ENCODE measurements around the gene ARFGAP2. TPM values are rescaled to one million over a fixed set of nuclear protein-coding genes. Genes with fewer than 3 reads are reported as not detected.
A peak's percentile ranks its signal among the peaks of the same experiment; 100 is the strongest.

Gene ARFGAP2
- polyA plus RNA-seq, 4 donors, result 53.0 to 73.1 (median 64.4) TPM

DNA sequence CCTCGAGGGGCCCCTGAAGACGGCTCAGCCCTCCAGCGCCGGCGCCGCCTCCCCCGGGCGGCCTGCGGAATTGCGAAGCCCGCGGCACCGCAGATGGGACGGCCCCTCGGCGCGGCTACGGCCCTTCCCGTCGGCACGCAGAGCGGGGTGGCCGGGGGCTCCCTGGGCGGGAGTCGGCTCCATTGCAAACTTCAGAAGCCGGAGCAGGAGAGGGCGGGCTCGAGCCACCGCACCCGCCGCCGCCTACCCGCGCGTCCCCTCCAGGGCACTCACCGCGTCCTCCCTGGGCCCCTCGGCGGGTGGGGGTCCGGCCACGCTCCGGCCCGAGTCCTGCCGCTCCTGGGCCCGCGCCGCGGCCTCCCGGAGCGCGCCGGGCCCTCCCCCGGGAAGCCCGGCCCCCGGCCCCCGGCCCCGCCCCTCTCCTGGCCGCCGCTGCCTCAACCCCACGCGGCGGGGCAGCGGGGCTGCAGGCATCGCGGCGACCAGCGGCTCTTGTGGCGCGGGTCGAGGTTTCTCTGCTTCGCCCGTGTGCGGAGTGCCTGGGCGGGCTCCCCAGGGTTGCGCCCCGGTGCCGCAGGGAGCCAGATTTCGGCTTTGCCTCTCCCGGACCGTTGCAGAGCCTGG is 9.5 kb upstream of the ARFGAP2 start, which contains the start of gene PACSIN3:
TSS of gene PACSIN3 (minus strand) at position 359 of the 624 bp plus-strand sequence. CDS start 3,707 bp downstream, outside the sequence.
- DNase-seq (peak in 1 of 2 donors; percentile 80), FAIRE-seq (no peak)
- Histone ChIP-seq H3K9me3 (ENCODE audit: control insufficient read depth in 2 of 2, insufficient read depth in 1 of 2, low read depth in 1 of 2, low read length in 1 of 2) (no peaks in the 10 kb centered on the region), H3K4me3 (ENCODE audit: low read depth in 1 of 3, low read length in 3 of 3) (peak within 1 kb of the TSS; percentile 41 to 74 (median 59)), H3K36me3 (ENCODE audit: control insufficient read depth in 3 of 3, insufficient read depth in 2 of 3, low read depth in 1 of 3, low read length in 3 of 3) (peaks cover 0 to 32% (median 0%) of the 10 kb centered on the region in 3 donors), H3K27me3 (ENCODE audit: control insufficient read depth in 3 of 3, insufficient read depth in 3 of 3, low read length in 3 of 3) (peaks cover 0 to 5% (median 0%) of the 10 kb centered on the region in 3 donors), H3K27ac (ENCODE audit: low read depth in 1 of 3, low read length in 2 of 3) (peak within 1 kb of the TSS in 2 of 3 donors; percentile 35 to 89), H3K4me1 (ENCODE audit: control insufficient read depth in 3 of 3, insufficient read depth in 2 of 3, low read depth in 1 of 3, low read length in 2 of 3) (peaks cover 2 to 52% (median 8%) of the 10 kb centered on the region in 3 donors)
- WGBS, 3 donors, result 0 to 1% (median 1%) methylated on average over 55 to 80 of the region's 80 CpGs

DNA sequence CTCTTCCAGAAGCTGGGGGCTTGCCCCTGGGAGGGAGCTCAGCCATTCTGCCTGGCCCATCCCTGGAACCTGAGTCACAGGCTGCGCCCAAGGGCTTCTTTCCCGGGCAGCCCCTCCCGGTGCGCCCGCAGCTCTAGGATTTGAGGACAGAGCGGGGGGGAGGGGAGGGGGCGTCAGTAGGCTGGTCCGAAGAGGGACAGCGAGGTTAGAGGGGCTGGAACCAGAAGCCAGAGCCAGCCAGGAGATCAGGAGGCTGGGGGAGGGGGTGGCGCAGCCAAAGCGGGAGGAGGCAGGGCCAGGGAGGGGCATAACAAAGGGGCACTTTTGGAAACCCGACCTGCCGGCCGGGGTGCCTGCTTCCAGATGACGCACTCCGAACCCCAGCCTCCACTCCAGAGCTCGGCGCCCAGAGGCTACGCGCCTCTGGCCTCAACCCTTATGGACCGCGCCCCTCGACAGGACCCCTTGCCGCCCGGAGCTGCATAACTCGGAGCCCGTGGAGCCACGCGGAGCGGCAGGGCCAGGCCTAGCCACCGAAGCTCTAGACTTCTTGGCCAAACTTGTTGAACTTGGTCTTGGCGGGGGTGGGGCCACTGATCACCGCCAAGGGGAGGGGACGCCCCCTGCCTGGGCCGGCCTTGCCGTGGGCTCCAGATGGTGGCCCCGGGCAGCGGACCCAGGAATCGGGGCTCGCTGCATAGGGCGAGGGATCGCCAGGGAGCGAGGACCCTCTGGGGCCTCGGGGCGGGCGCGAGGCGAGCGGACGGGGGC is 8.8 kb upstream of the ARFGAP2 start:
- no peak for FAIRE-seq
- peak overlapping the region in 1 of 3 donors; percentile 89 for H3K27ac ChIP-seq (ENCODE audit: low read depth in 1 of 3, low read length in 2 of 3)
- peaks cover 0 to 5% (median 0%) of the 10 kb centered on the region in 3 donors for H3K27me3 ChIP-seq (ENCODE audit: control insufficient read depth in 3 of 3, insufficient read depth in 3 of 3, low read length in 3 of 3)
- no peaks in the 10 kb centered on the region for H3K9me3 ChIP-seq (ENCODE audit: control insufficient read depth in 2 of 2, insufficient read depth in 1 of 2, low read depth in 1 of 2, low read length in 1 of 2)
- H3K36me3 ChIP-seq (ENCODE audit: control insufficient read depth in 3 of 3, insufficient read depth in 2 of 3, low read depth in 1 of 3, low read length in 3 of 3), result peaks cover 0 to 38% (median 0%) of the 10 kb centered on the region in 3 donors
- peak in 1 of 2 donors; percentile 81 for DNase-seq
- 6 to 10% (median 8%) methylated on average over 31 to 50 of the region's 50 CpGs for WGBS, 3 donors
- H3K4me3 ChIP-seq (ENCODE audit: low read depth in 1 of 3, low read length in 3 of 3), result peak overlapping the region in 2 of 3 donors; percentile 59 to 74
- peaks cover 2 to 52% (median 8%) of the 10 kb centered on the region in 3 donors for H3K4me1 ChIP-seq (ENCODE audit: control insufficient read depth in 3 of 3, insufficient read depth in 2 of 3, low read depth in 1 of 3, low read length in 2 of 3)

DNA sequence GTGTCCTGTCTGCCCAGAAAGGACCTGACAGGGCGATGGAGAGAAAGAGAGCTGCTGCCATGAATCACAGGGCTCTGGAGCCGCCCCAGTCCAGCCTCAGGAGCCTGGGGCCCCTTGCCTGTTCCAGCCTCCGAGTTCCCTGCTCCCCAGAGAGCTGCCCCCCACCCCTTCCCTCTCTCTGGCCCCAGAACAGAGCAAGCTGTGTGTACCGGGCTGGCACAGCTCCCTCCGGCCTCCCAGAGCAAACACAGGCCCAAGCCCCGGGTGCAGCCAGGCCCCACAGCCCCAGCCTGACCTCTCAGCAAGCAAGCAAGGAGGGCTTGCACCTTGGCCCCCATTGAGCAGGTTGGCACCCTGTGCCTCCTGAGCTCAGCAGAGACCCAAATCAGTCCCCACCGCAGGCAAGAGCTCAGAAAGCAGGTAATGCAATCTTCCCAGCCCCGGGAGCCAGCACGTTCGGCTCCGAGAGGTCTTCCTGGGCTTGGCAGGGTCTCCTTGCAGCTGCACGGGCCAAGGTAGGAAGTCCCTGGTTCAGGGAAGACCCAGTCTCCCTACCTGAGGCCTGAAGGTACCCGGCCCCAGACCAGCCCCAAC is 8.1 kb upstream of the ARFGAP2 start:
- Histone ChIP-seq H3K4me1 (ENCODE audit: control insufficient read depth in 3 of 3, insufficient read depth in 2 of 3, low read depth in 1 of 3, low read length in 2 of 3) (peaks cover 2 to 51% (median 8%) of the 10 kb centered on the region in 3 donors), H3K4me3 (ENCODE audit: low read depth in 1 of 3, low read length in 3 of 3) (peak overlapping the region in 1 of 3 donors; percentile 59), H3K27ac (ENCODE audit: low read depth in 1 of 3, low read length in 2 of 3) (peak overlapping the region in 1 of 3 donors; percentile 89), H3K36me3 (ENCODE audit: control insufficient read depth in 3 of 3, insufficient read depth in 2 of 3, low read depth in 1 of 3, low read length in 3 of 3) (peaks cover 0 to 45% (median 0%) of the 10 kb centered on the region in 3 donors), H3K27me3 (ENCODE audit: control insufficient read depth in 3 of 3, insufficient read depth in 3 of 3, low read length in 3 of 3) (peaks cover 0 to 5% (median 0%) of the 10 kb centered on the region in 3 donors), H3K9me3 (ENCODE audit: control insufficient read depth in 2 of 2, insufficient read depth in 1 of 2, low read depth in 1 of 2, low read length in 1 of 2) (no peaks in the 10 kb centered on the region)
- DNase-seq (peak in 1 of 2 donors; percentile 81), FAIRE-seq (no peak)
- 30 to 46% (median 41%) methylated on average over 11 to 13 of the region's 13 CpGs for WGBS, 3 donors

DNA sequence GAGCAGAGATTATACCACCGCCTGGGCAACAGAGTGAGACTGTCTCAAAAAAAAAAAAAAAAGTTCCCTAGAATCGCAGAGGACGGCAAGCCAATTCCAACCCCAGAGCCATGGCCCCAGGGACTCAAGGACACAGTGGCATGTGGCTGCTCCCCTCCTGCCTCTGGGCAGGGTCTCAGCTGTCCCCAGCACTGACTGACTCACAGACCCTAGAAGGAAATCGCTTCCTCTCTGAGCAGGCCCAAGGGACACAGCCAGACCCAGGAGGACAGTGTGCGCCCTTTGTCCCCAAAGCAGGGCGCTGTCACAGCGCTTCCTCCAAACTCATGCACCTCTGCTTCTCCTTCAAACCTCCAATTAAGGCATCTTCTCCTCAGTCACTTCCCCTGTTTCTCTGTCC is 7.3 kb upstream of the ARFGAP2 start:
- 84 to 87% (median 86%) methylated on average over 7 of the region's 7 CpGs for WGBS, 3 donors
- Histone ChIP-seq H3K27ac (ENCODE audit: low read depth in 1 of 3, low read length in 2 of 3) (peak overlapping the region in 1 of 3 donors; percentile 89), H3K4me1 (ENCODE audit: control insufficient read depth in 3 of 3, insufficient read depth in 2 of 3, low read depth in 1 of 3, low read length in 2 of 3) (peaks cover 2 to 50% (median 8%) of the 10 kb centered on the region in 3 donors), H3K36me3 (ENCODE audit: control insufficient read depth in 3 of 3, insufficient read depth in 2 of 3, low read depth in 1 of 3, low read length in 3 of 3) (peaks cover 0 to 53% (median 0%) of the 10 kb centered on the region in 3 donors), H3K27me3 (ENCODE audit: control insufficient read depth in 3 of 3, insufficient read depth in 3 of 3, low read length in 3 of 3) (peaks cover 0 to 5% (median 0%) of the 10 kb centered on the region in 3 donors), H3K4me3 (ENCODE audit: low read depth in 1 of 3, low read length in 3 of 3) (peak overlapping the region in 1 of 3 donors; percentile 59), H3K9me3 (ENCODE audit: control insufficient read depth in 2 of 2, insufficient read depth in 1 of 2, low read depth in 1 of 2, low read length in 1 of 2) (no peaks in the 10 kb centered on the region)
- no peak for DNase-seq
- no peak for FAIRE-seq

DNA sequence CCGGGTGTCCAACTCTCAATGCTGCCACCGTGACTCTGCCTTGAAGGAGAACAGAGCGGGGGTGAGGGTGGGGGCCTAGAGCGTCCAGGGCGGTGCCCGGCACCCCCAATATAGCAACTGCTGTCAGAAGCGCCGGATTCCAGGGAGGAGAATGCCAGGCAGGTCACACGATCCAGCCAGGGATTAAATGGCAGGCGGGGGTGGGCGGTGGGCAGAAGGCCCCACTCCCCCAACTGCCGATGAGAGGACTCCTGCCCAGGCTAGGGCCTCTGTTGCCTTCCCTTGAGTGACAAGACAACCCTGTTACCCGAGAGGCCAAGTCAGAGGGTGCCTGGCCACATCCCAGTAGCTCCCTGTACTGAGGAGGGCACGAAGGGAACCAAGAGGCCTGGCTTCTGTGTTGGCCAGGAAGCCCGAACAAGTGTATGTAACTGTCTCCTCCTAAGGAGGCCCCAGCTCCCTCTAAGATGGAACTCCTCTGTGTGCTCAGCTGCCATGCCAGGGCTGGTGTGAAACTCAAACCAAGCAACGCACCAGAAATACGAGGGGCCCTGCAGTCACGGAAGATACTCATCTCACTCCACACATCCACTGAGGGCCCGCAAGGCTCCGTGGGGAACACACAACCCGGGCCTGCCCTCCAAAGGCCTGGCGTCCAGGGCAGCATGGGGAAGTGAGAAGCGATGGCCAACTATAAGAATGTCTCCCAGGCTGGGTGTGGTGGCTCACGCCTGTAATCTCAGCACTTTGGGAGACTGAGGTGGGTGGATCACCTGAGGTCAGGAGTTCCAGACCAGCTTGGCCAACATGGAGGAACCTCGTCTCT is 6.6 kb upstream of the ARFGAP2 start:
- H3K27ac ChIP-seq (ENCODE audit: low read depth in 1 of 3, low read length in 2 of 3), result peak overlapping the region in 1 of 3 donors; percentile 89

DNA sequence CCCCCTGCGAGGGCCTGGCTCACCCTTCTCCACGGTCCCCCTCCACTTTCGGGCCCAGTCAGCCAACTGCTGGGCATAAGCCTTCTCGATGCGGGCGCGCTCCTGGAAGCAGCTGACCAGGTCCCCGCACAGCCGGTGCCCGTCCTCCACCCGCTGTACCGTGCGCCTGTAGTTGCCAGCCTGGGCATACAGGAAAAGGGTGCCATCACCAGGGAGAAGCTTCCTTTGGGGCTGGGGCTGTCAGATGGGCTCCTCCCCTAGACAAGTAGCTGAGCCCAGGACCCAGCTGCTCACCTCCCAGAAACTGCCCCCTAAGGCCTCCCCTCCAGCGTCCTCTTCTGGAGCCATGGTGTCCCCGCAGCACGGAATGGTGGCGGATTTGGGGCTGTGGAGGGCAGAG is 5.7 kb upstream of the ARFGAP2 start:
- DNase-seq (no peak), FAIRE-seq (no peak)
- H3K27ac ChIP-seq (ENCODE audit: low read depth in 1 of 3, low read length in 2 of 3), result no peak overlapping the region
- peaks cover 0 to 69% (median 0%) of the 10 kb centered on the region in 3 donors for H3K36me3 ChIP-seq (ENCODE audit: control insufficient read depth in 3 of 3, insufficient read depth in 2 of 3, low read depth in 1 of 3, low read length in 3 of 3)
- H3K4me3 ChIP-seq (ENCODE audit: low read depth in 1 of 3, low read length in 3 of 3), result no peak overlapping the region
- H3K9me3 ChIP-seq (ENCODE audit: control insufficient read depth in 2 of 2, insufficient read depth in 1 of 2, low read depth in 1 of 2, low read length in 1 of 2), result no peaks in the 10 kb centered on the region
- H3K27me3 ChIP-seq (ENCODE audit: control insufficient read depth in 3 of 3, insufficient read depth in 3 of 3, low read length in 3 of 3), result peaks cover 0 to 5% (median 0%) of the 10 kb centered on the region in 3 donors
- 93 to 95% (median 95%) methylated on average over 17 of the region's 17 CpGs for WGBS, 3 donors
- H3K4me1 ChIP-seq (ENCODE audit: control insufficient read depth in 3 of 3, insufficient read depth in 2 of 3, low read depth in 1 of 3, low read length in 2 of 3), result peaks cover 2 to 52% (median 5%) of the 10 kb centered on the region in 3 donors

More for the DNA sequence above, 6.6 kb upstream of the ARFGAP2 start:
- Histone ChIP-seq H3K36me3 (ENCODE audit: control insufficient read depth in 3 of 3, insufficient read depth in 2 of 3, low read depth in 1 of 3, low read length in 3 of 3) (peaks cover 0 to 61% (median 0%) of the 10 kb centered on the region in 3 donors), H3K4me3 (ENCODE audit: low read depth in 1 of 3, low read length in 3 of 3) (no peak overlapping the region), H3K4me1 (ENCODE audit: control insufficient read depth in 3 of 3, insufficient read depth in 2 of 3, low read depth in 1 of 3, low read length in 2 of 3) (peaks cover 2 to 52% (median 5%) of the 10 kb centered on the region in 3 donors), H3K27me3 (ENCODE audit: control insufficient read depth in 3 of 3, insufficient read depth in 3 of 3, low read length in 3 of 3) (peaks cover 0 to 5% (median 0%) of the 10 kb centered on the region in 3 donors), H3K9me3 (ENCODE audit: control insufficient read depth in 2 of 2, insufficient read depth in 1 of 2, low read depth in 1 of 2, low read length in 1 of 2) (no peaks in the 10 kb centered on the region)
- DNase-seq, result no peak
- no peak for FAIRE-seq
- 93 to 94% (median 93%) methylated on average over 25 of the region's 25 CpGs for WGBS, 3 donors

DNA sequence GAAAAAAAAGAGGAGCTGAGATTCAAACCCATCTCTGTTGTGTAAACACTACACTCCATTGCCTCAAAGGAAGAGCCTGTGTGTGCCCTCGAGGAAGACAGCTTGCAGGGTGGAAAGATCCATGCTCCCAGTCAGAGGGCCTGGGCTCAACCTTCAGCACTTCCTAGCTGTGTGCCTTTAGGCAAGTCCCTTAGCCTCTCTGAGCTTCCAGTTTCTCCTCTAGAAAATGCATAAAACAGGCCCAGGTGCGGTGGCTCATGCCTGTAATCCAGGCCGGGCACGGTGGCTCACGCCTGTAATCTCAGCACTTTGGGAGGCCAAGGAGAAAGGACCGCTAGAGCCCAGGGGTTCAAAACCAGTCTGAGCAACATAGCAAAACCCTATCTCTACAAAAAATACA is 4.6 kb upstream of the ARFGAP2 start:
- Histone ChIP-seq H3K4me1 (ENCODE audit: control insufficient read depth in 3 of 3, insufficient read depth in 2 of 3, low read depth in 1 of 3, low read length in 2 of 3) (peaks cover 2 to 45% (median 2%) of the 10 kb centered on the region in 3 donors), H3K9me3 (ENCODE audit: control insufficient read depth in 2 of 2, insufficient read depth in 1 of 2, low read depth in 1 of 2, low read length in 1 of 2) (no peaks in the 10 kb centered on the region), H3K36me3 (ENCODE audit: control insufficient read depth in 3 of 3, insufficient read depth in 2 of 3, low read depth in 1 of 3, low read length in 3 of 3) (peaks cover 0 to 69% (median 0%) of the 10 kb centered on the region in 3 donors), H3K27ac (ENCODE audit: low read depth in 1 of 3, low read length in 2 of 3) (no peak overlapping the region), H3K27me3 (ENCODE audit: control insufficient read depth in 3 of 3, insufficient read depth in 3 of 3, low read length in 3 of 3) (peaks cover 0 to 5% (median 0%) of the 10 kb centered on the region in 3 donors), H3K4me3 (ENCODE audit: low read depth in 1 of 3, low read length in 3 of 3) (no peak overlapping the region)
- DNase-seq (no peak), FAIRE-seq (no peak)
- WGBS, 3 donors, result 91 to 93% (median 92%) methylated on average over 6 of the region's 6 CpGs

Measured in small intestine (tissue), 7 donors.